Stimulated activated CD8-positive, alpha-beta memory T cell treated with anti-CD3 and anti-CD28 coated beads, Interleukin-15, amount 100 ng/mL, for 1 hour (primary cell): ENCODE results near the gene CPXM1.

Experiments
- DNase-seq: peaks from one replicate; pipeline ENCODE4 v3.0.0-alpha.2; 2020; ENCODE audit warnings: low read depth

CPXM1 gene

GRCh38 chr20:2748551-2749342 lies 51.7 kb downstream of the CPXM1 start:
- no peak for DNase-seq

GRCh38 chr20:2747676-2748235 lies 52.7 kb downstream of the CPXM1 start:
- no peak for DNase-seq

GRCh38 chr20:2746636-2747265 lies 53.7 kb downstream of the CPXM1 start:
- no peak for DNase-seq

GRCh38 chr20:2745936-2746635 lies 54.3 kb downstream of the CPXM1 start:
- DNase-seq: no peak

GRCh38 chr20:2745060-2745910 lies 55.1 kb downstream of the CPXM1 start:
- DNase-seq: no peak
